DOHH2 (cell line): ENCODE measurements around the gene CNOT4.

Source experiments
- CTCF ChIP-seq: fragments of 200-600 bp; sonication (generic); IDR thresholded peaks from one replicate; pipeline ENCODE4 v1.5.1; 2014; ENCODE audit warnings: antibody characterized with exemption, mild to moderate bottlenecking, low read depth, low read length; ENCODE audit not compliant: poor library complexity, severe bottlenecking
- EZH2phosphoT487 ChIP-seq: fragments of 200-600 bp; sonication (generic); IDR thresholded peaks from 2 replicates; pipeline ENCODE4 v1.6.1; 2017; ENCODE audit warnings: borderline replicate concordance, mild to moderate bottlenecking, antibody characterized with exemption, low read length, moderate library complexity, mixed read lengths

- TF ChIP-seq CTCF (no peak), EZH2phosphoT487 (no peak)
These were observed 119.1 kb downstream of the CNOT4 start for GRCh38 chr7:135390829-135391228.
